Sigmoid colon (tissue), 7 donors: Measurements from ENCODE around the gene PBX3. TPM values are rescaled to one million over a fixed set of nuclear protein-coding genes. Genes with fewer than 3 reads are reported as not detected.

ENCODE experiments used
- DNase-seq: peaks from one replicate; pipeline ENCODE4 v3.0.0-alpha.2; 2019
- H3K27ac ChIP-seq, 4 donors: fragments of 200-600 bp; sonication (generic); one replicate each; pipeline ENCODE4 v1.5.1; 2016 to 2019; ENCODE audit warnings: mild to moderate bottlenecking in 1 of 4
- H3K27me3 ChIP-seq, 3 donors: fragments of 200-600 bp; sonication (generic); one replicate each; pipeline ENCODE4 v1.5.1; 2019; ENCODE audit warnings: mild to moderate bottlenecking in 1 of 3
- H3K36me3 ChIP-seq, 4 donors: fragments of 200-600 bp; sonication (generic); one replicate each; pipeline ENCODE4 v1.5.1; 2016 to 2019
- H3K4me1 ChIP-seq, 4 donors: fragments of 200-600 bp; sonication (generic); one replicate each; pipeline ENCODE4 v1.5.1; 2017 to 2019
- H3K4me3 ChIP-seq, 4 donors: fragments of 200-600 bp; sonication (generic); one replicate each; pipeline ENCODE4 v1.5.1; 2017 to 2019; ENCODE audit warnings: mild to moderate bottlenecking in 2 of 4, moderate library complexity in 1 of 4
- H3K9me3 ChIP-seq, 4 donors: fragments of 200-600 bp in 3 of 4; sonication (generic) in 3 of 4; one replicate each; pipeline versions ENCODE4 v1.5.1 to v1.6.1; 2013 to 2019
- EP300 ChIP-seq, 4 donors: sonication (generic); formaldehyde crosslinking; IDR thresholded peaks; one replicate each; pipeline ENCODE4 v1.6.1; 2017; ENCODE audit warnings: antibody characterized with exemption in 4 of 4
- POLR2A ChIP-seq, 2 donors: fragments of 450-650 bp; IDR thresholded peaks; one replicate each; pipeline ENCODE4 v1.6.1; 2016; ENCODE audit warnings: antibody characterized with exemption in 2 of 2, mild to moderate bottlenecking in 2 of 2, moderate library complexity in 2 of 2
- POLR2AphosphoS5 ChIP-seq, 4 donors: sonication (generic); formaldehyde crosslinking; IDR thresholded peaks; one replicate each; pipeline ENCODE4 v1.6.1; 2017; ENCODE audit warnings: antibody characterized with exemption in 4 of 4
- WGBS, 2 donors: extraction: QIAGEN DNeasy Blood & Tissue Kit; methylation state at CpG; one replicate each; pipeline ENCODE4 v1.1.7; 2013; 5-methylcytosine and 5-hydroxymethylcytosine counted together
- intact Hi-C: fragments of 100-400 bp; cut with DNase I; formaldehyde crosslinking; loops from one replicate; pipeline ENCODE4 v1.15.1; 2023
- polyA plus RNA-seq, 3 donors: library from polyadenylated mRNA; stranded (reverse); fragments of 200-250 nt; gene quantifications; one replicate each; pipeline ENCODE4 v1.2.3, GENCODE V29; 2013
- total RNA-seq, 4 donors: library from RNA; depleted of rRNA; stranded (reverse); fragments of >200 nt; gene quantifications; one replicate each; pipeline ENCODE4 v1.1.0, GENCODE V29; 2016
- TF ChIP-seq, protein P1 (sequence below), 4 experiments: fragments of 450-650 bp in 3 of 4; fragments of 200-600 bp in 1 of 4; IDR thresholded peaks; one replicate each; pipeline ENCODE4 v1.5.1; 2016 to 2019; ENCODE audit warnings: antibody characterized with exemption in 4 of 4, mild to moderate bottlenecking in 3 of 4, moderate library complexity in 2 of 4
- donor health status: healthy with polysubstance abuse.
- donor health status: Bipolar disorder and iron deficiency.
- donor health status: healthy.

Gene PBX3
- total and polyA plus RNA-seq, 7 donors = 2.8 to 159 (median 90.6) TPM

GRCh38 chr9:125959951-125960619, 212.9 kb downstream of the PBX3 start:
- H3K27me3 ChIP-seq = no peaks in the 10 kb centered on the region
- peaks cover 0 to 43% (median 15%) of the 10 kb centered on the region in 4 donors for H3K36me3 ChIP-seq
- peaks cover 0 to 16% (median 8%) of the 10 kb centered on the region in 4 donors for H3K4me1 ChIP-seq
- no peak overlapping the region for H3K27ac ChIP-seq
- WGBS, 2 donors = 81 to 89% methylated on average over 6 of the region's 6 CpGs
- H3K4me3 ChIP-seq = no peak overlapping the region
- no peak for DNase-seq
- H3K9me3 ChIP-seq = no peaks in the 10 kb centered on the region
- intact Hi-C loops = no loop called here
- TF ChIP-seq EP300 (IDR thresholded peaks at IDR 0.05) = no peak
- TF ChIP-seq, protein P1, sequence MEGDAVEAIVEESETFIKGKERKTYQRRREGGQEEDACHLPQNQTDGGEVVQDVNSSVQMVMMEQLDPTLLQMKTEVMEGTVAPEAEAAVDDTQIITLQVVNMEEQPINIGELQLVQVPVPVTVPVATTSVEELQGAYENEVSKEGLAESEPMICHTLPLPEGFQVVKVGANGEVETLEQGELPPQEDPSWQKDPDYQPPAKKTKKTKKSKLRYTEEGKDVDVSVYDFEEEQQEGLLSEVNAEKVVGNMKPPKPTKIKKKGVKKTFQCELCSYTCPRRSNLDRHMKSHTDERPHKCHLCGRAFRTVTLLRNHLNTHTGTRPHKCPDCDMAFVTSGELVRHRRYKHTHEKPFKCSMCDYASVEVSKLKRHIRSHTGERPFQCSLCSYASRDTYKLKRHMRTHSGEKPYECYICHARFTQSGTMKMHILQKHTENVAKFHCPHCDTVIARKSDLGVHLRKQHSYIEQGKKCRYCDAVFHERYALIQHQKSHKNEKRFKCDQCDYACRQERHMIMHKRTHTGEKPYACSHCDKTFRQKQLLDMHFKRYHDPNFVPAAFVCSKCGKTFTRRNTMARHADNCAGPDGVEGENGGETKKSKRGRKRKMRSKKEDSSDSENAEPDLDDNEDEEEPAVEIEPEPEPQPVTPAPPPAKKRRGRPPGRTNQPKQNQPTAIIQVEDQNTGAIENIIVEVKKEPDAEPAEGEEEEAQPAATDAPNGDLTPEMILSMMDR (IDR thresholded peaks at IDR 0.05) = no peak
- TF ChIP-seq POLR2AphosphoS5 (IDR thresholded peaks at IDR 0.05) = no peak
- TF ChIP-seq POLR2A (IDR thresholded peaks at IDR 0.05) = no peak

GRCh38 chr9:125960626-125961025, 213.5 kb downstream of the PBX3 start:
- Histone ChIP-seq H3K36me3 (peaks cover 0 to 49% (median 15%) of the 10 kb centered on the region in 4 donors), H3K27me3 (no peaks in the 10 kb centered on the region), H3K27ac (no peak overlapping the region), H3K4me1 (peaks cover 0 to 16% (median 8%) of the 10 kb centered on the region in 4 donors), H3K4me3 (no peak overlapping the region), H3K9me3 (no peaks in the 10 kb centered on the region)
- 95% methylated on average over 8 of the region's 8 CpGs for WGBS, 2 donors
- intact Hi-C loops = no loop called here
- no peak for DNase-seq
- TF ChIP-seq EP300 (IDR thresholded peaks at IDR 0.05) (no peak), POLR2AphosphoS5 (IDR thresholded peaks at IDR 0.05) (no peak), POLR2A (IDR thresholded peaks at IDR 0.05) (no peak)

GRCh38 chr9:125961072-125961471, 213.9 kb downstream of the PBX3 start:
- intact Hi-C loops = no loop called here
- no peak overlapping the region for H3K4me3 ChIP-seq
- DNase-seq = no peak
- H3K27me3 ChIP-seq = no peaks in the 10 kb centered on the region
- TF ChIP-seq EP300 (IDR thresholded peaks at IDR 0.05) = no peak
- H3K36me3 ChIP-seq = peaks cover 0 to 53% (median 15%) of the 10 kb centered on the region in 4 donors
- H3K4me1 ChIP-seq = peaks cover 0 to 16% (median 8%) of the 10 kb centered on the region in 4 donors
- WGBS, 2 donors = 86 to 93% methylated on average over 7 of the region's 7 CpGs
- H3K27ac ChIP-seq = no peak overlapping the region
- H3K9me3 ChIP-seq = no peaks in the 10 kb centered on the region

GRCh38 chr9:125963932-125964331, 216.8 kb downstream of the PBX3 start:
- no peak overlapping the region for H3K4me3 ChIP-seq
- peaks cover 0 to 15% (median 8%) of the 10 kb centered on the region in 4 donors for H3K4me1 ChIP-seq
- no peak for DNase-seq
- intact Hi-C loops = no loop called here
- H3K36me3 ChIP-seq = peaks cover 0 to 61% (median 16%) of the 10 kb centered on the region in 4 donors
- no peaks in the 10 kb centered on the region for H3K27me3 ChIP-seq
- no peaks in the 10 kb centered on the region for H3K9me3 ChIP-seq
- 80 to 90% methylated on average over 2 of the region's 2 CpGs for WGBS, 2 donors
- TF ChIP-seq, protein P1 (IDR thresholded peaks at IDR 0.05) = no peak
- TF ChIP-seq POLR2A (IDR thresholded peaks at IDR 0.05) (no peak), POLR2AphosphoS5 (IDR thresholded peaks at IDR 0.05) (no peak), EP300 (IDR thresholded peaks at IDR 0.05) (no peak)
- H3K27ac ChIP-seq = no peak overlapping the region

DNA sequence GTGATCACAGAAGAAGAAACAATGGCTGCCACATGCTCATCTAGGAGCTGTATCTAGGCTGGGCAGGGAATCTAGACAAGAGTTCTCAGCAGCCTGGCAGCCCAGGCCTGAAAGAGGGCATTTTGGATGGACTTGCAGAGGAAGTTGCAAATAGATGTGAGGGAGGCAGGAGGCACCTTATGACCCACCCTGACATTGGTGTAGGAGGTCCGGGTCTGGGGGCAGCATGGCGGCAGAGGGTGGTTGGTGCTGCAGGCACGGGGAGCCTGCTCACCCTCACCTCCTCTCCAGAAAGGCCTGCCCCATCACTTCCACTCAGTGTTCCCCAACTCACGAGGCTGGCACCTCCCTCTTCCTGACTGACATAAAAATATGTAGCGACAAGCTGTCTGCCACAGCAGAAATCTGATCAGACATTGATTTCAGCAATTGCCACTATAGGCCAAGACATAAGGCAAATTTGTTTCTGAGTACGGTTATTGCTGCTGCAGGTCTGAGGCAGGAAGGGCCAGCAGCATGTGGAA, 217.6 kb downstream of the PBX3 start:
- Histone ChIP-seq H3K27me3 (no peaks in the 10 kb centered on the region), H3K9me3 (no peaks in the 10 kb centered on the region), H3K4me3 (no peak overlapping the region), H3K27ac (no peak overlapping the region), H3K36me3 (peaks cover 0 to 61% (median 16%) of the 10 kb centered on the region in 4 donors), H3K4me1 (peaks cover 0 to 6% (median under 1%) of the 10 kb centered on the region in 4 donors)
- TF ChIP-seq POLR2A (IDR thresholded peaks at IDR 0.05) = no peak
- no peak for TF ChIP-seq EP300 (IDR thresholded peaks at IDR 0.05)
- no peak for TF ChIP-seq POLR2AphosphoS5 (IDR thresholded peaks at IDR 0.05)
- TF ChIP-seq, protein P1 (IDR thresholded peaks at IDR 0.05) = no peak
- intact Hi-C loops = loop anchor here (5.0 kb wide), 1 partner anchor 217 kb away; the partner anchor contains the start of gene PBX3
- DNase-seq = no peak
- 90 to 91% methylated on average over 6 of the region's 6 CpGs for WGBS, 2 donors
